ENCODE data around the gene SLC13A1. TPM values are rescaled to one million over a fixed set of nuclear protein-coding genes. Genes with fewer than 3 reads are reported as not detected.

Gene SLC13A1
- total RNA-seq, 2 donors from 2014 or later, result not detected

GRCh38 chr7:123216825-123217224 lies 17.1 kb upstream of the SLC13A1 start:
- Histone ChIP-seq H3K9me3 (no peaks in the 10 kb centered on the region), H3K36me3 (no peaks in the 10 kb centered on the region), H3K27ac (no peak overlapping the region), H3K4me1 (ENCODE audit: control insufficient read depth in 1 of 2, low read depth in 2 of 2) (no peaks in the 10 kb centered on the region), H3K4me3 (no peak overlapping the region), H3K27me3 (replicated peaks; ENCODE audit: insufficient read depth) (no peaks in the 10 kb centered on the region)
- no peak for TF ChIP-seq CTCF (IDR thresholded peaks at IDR 0.05)
- DNase-seq (ENCODE audit: low spot score), result no peak
- no peak for ATAC-seq (ENCODE audit: insufficient number of reproducible peaks, low FRiP score, low read depth)

GRCh38 chr7:123215350-123215749 lies 15.6 kb upstream of the SLC13A1 start:
- DNase-seq (ENCODE audit: low spot score), result no peak
- Histone ChIP-seq H3K27me3 (replicated peaks; ENCODE audit: insufficient read depth) (no peaks in the 10 kb centered on the region), H3K4me1 (ENCODE audit: control insufficient read depth in 1 of 2, low read depth in 2 of 2) (no peaks in the 10 kb centered on the region), H3K27ac (no peak overlapping the region), H3K4me3 (no peak overlapping the region), H3K9me3 (no peaks in the 10 kb centered on the region), H3K36me3 (no peaks in the 10 kb centered on the region)
- no peak for TF ChIP-seq CTCF (IDR thresholded peaks at IDR 0.05)
- ATAC-seq (ENCODE audit: insufficient number of reproducible peaks, low FRiP score, low read depth), result no peak

GRCh38 chr7:123211545-123211944 lies 11.8 kb upstream of the SLC13A1 start:
- no peaks in the 10 kb centered on the region for H3K27me3 ChIP-seq (replicated peaks; ENCODE audit: insufficient read depth)
- no peak for ATAC-seq (ENCODE audit: insufficient number of reproducible peaks, low FRiP score, low read depth)
- no peak overlapping the region for H3K27ac ChIP-seq
- no peaks in the 10 kb centered on the region for H3K9me3 ChIP-seq
- no peak for TF ChIP-seq CTCF (IDR thresholded peaks at IDR 0.05)
- no peak overlapping the region for H3K4me3 ChIP-seq
- H3K36me3 ChIP-seq, result no peaks in the 10 kb centered on the region
- no peak for DNase-seq (ENCODE audit: low spot score)
- no peaks in the 10 kb centered on the region for H3K4me1 ChIP-seq (ENCODE audit: control insufficient read depth in 1 of 2, low read depth in 2 of 2)

- no peak for TF ChIP-seq CTCF (IDR thresholded peaks at IDR 0.05)
- ATAC-seq (ENCODE audit: insufficient number of reproducible peaks, low FRiP score, low read depth), result no peak
- H3K36me3 ChIP-seq, result no peaks in the 10 kb centered on the region
These were observed 11.2 kb upstream of the SLC13A1 start for GRCh38 chr7:123210986-123211385.

GRCh38 chr7:123209786-123210185 lies 10.0 kb upstream of the SLC13A1 start:
- no peak for TF ChIP-seq CTCF (IDR thresholded peaks at IDR 0.05)
- Histone ChIP-seq H3K27me3 (replicated peaks; ENCODE audit: insufficient read depth) (no peaks in the 10 kb centered on the region), H3K27ac (no peak overlapping the region), H3K4me1 (ENCODE audit: control insufficient read depth in 1 of 2, low read depth in 2 of 2) (no peaks in the 10 kb centered on the region), H3K4me3 (no peak overlapping the region), H3K36me3 (no peaks in the 10 kb centered on the region), H3K9me3 (no peaks in the 10 kb centered on the region)
- DNase-seq (ENCODE audit: low spot score), result no peak
- no peak for ATAC-seq (ENCODE audit: insufficient number of reproducible peaks, low FRiP score, low read depth)

More at GRCh38 chr7:123210986-123211385, 11.2 kb upstream of the SLC13A1 start:
- Histone ChIP-seq H3K9me3 (no peaks in the 10 kb centered on the region), H3K4me3 (no peak overlapping the region), H3K27ac (no peak overlapping the region), H3K4me1 (ENCODE audit: control insufficient read depth in 1 of 2, low read depth in 2 of 2) (no peaks in the 10 kb centered on the region), H3K27me3 (replicated peaks; ENCODE audit: insufficient read depth) (no peaks in the 10 kb centered on the region)
- DNase-seq (ENCODE audit: low spot score), result no peak

Data from thoracic aorta (tissue), 2 donors.